GM21825 (cell line): ENCODE data around the gene C12orf76.
"Not testable (repeated sequence)": the region's sequence is repeated elsewhere in the genome, so short reads cannot be mapped to it uniquely, and the experiment has no call there.

ENCODE experiments used
- ATAC-seq: cut with Tn5 transposase; IDR thresholded peaks from one replicate; pipeline ENCODE4 v1.9.1; 2021; ENCODE audit warnings: mild to moderate bottlenecking, moderate library complexity; ENCODE audit not compliant: unreplicated experiment

The C12orf76 gene

DNA sequence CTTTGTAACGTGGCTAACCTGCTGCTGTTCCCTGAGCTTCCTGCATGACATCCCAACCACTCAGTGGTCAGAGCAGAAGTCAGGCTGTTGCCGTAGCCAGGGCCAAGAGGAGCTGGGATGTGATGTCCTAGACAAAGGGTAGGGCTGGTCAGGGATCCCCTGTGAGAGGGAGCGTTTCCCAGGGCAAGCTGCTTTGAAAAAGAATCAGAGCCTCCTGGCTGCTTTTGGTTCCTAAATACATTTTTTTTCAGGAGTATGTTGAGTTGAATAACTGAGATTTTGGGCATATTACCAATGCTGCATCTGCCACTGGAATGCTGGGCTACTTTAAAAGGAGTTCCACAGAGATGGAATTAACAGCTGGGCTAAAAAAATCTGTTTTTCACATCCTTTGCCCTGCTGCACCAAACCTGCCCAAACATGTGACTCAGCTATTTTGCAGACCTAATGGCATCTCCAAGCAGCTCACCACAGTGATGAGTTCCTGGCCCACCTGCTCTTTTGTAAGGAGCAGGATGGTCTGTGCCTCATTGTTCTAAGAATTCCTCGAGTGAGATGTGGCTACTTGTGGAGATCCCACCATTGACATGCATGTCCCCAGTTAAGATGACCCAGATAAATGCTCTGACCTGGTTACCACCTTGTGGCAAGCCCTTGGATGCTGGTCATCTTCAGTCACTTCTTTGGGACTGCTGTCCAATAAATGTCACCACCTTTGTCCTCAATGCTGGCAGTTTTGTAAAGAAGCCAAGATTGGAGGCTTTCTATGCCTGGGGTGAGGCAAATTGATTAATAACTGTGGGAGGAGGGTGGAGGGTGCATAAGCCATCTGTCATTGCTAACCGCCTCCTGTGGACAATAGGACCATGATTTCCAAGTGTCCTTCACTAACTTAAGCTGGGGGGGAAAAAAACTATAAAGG lies 25.0 kb downstream of the C12orf76 start:
- ATAC-seq = no peak

DNA sequence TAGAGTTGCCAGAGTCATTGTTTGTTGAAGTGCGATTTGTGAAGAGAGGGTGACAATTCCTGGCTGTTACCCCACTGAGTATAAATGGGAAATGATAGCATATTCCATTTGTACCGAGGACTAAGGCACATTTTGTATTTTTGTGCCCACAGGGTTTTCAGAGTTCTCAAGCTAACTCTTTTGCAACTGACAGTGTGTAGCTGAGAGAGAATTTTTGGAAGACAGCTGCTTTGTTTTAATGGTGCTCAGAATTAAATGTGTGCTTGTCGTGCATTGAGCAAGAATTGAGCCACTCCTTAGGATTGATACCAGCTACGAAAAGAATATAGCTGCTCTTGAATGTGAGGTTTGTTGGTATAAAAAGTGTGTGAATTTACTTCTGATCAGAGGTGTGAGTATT lies 27.4 kb downstream of the C12orf76 start:
- no peak for ATAC-seq

DNA sequence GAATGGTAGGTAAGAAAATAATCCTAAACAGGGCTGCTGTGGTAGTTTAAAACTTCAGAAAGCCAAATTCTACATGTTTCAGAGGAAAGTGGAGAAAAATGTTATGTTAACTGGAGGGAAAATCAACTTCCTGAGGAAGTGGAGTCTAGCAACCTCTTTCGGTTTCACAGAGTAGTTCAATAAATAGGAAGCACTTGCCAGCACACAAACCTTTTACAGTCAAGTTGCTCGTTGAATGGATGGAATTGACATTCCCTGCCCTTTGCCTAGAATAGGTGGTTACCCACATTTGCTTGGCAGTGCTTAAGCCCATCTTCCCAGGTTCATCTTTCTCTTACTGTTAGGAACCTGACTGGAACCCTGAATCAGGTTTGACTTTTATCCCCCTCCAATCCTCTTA lies 33.2 kb downstream of the C12orf76 start:
- no peak for ATAC-seq

DNA sequence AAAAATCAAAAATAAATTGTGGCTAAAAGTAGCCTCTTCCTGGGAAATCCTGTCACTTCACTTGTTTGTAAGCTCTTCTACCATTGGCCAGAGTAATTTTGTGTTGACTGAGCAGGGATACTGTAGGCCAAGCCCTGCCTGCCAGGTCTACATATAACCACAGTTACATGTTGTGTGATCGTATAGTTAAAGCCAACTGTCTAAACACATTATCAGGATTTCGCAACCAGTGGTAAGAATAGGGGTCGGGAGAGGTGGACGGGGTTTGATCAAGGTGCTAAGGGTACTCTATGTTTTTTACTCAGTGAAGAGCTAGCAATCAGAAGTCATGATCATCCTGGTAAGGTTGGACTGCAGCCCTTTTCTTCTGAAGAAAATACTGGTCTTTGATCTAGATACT lies 35.7 kb downstream of the C12orf76 start:
- ATAC-seq = no peak

DNA sequence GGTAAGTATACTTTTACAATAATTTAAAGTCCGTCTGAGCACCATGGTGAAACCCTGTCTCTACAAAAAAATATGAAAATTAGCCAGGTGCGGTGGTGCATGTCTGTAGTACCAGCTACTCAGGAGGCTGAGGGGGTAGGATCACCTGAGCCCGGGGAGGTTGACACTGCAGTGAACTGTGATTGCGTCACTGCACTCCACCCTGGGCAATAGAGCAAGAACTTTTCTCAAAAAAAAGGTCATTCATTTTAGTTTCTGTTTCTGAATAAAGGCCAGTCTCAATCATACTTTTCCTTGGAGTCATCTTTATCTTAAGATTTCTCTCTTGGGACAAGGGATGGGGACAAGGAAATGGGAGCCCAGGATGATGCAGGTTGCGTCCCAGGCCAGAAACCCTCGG lies 36.2 kb downstream of the C12orf76 start:
- ATAC-seq = peak; percentile 56

DNA sequence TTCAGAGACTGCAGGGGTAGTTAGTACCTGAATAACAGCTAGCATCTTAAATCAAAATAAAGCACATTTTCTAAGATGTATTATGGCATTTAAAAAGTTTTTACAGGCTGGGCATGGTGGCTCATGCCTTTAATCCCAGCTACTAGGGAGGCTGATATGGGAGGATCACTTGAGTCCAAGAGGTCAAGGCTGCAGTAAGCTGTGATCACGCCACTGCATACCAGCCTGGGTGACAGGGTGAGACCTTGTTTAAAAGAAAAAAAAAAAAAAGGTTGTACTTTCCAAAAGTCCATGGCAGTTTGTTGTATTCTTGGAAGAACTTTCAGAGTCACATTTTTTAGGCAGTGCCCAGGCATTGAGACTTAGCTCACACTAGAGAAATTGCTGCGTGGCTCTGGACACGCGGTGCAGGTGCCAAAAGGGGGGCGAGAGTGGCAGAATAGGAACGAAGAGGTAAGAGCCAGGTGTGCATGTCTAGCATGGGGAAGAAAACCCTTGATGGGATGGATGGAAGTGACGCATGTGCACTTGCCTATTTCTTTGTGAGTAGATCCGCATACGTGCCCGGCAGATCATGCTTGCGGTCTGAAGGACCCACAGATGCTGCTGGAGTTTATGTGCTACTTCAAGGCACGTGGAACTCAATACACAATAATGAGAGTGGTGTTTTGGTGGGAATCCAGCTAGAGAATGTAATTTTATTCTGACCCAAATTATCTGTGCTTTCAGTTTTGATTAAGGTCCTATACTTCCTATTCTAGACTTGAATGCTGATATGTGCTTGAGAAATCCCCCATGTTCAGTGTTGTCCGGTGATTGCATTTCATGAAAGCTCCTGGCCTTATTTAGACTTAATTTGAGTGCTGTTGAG lies 37.2 kb downstream of the C12orf76 start:
- peak; percentile 40 for ATAC-seq

DNA sequence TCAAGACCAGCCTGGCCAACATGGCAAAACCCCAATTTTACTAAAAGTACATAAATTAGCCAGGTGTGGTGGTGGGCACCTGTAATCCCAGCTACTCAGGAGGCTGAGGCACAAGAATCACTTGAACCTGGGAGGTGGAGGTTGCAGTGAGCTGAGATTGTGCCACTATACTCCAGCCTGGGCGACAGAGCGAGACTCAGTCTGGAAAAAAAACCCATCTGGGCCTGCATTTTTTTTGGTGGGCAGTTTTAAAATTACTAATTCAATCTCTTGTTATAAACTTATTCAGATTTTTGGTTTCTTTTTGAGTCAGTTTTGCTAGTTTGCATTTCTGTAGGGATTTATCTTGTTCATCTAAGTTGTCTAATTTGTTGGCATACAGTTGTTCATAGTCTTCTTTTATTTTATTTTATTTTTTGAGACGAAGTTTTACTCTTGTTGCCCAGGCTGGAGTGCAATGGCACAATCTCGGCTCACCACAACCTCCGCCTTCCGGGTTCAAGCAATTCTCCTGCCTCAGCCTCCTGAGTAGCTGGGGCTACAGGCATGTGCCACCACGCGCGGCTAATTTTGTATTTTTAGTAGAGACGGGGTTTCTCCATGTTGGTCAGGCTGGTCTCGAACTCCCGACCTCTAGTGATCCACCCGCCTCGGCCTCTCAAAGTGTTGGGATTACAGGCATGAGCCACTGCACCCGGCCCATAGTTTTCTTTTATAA lies 39.5 kb downstream of the C12orf76 start:
- not testable (repeated sequence) for ATAC-seq

DNA sequence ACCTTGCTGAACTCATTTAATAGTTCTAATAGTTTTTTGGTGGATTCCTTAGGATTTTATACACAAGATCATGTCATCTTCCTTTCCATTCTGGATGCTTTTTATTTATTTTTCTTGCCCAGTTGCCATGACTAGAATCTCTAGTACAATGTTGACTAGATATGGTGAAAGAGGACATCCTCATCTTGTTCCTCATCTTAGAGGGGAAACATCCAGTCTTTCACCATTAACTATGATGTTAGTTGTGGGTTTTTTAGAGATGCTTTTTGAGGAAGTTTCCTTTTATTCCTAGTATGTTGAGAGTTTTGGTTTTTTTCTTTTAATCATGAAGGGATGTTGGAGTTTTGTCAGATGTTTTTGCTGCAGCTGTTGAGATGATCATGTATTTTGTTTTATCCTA lies 40.4 kb downstream of the C12orf76 start:
- no peak for ATAC-seq

DNA sequence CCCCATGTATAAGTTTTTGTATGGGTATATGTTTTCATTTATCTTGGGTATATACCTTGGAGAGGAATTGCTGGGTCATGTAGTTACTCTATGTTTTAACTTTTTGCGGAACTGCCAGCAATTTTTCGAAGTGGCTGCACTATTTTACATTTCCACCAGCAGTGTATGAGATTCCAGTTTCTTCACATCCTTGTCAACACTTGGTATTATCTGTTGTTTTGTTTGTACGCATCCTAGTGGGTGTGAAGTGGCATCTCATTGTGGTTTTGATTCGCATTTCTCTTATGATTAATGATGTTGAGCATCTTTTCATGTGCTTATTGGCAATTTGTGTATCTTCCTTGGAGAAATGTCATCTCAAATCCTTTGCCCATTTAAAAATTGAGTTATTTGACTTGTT lies 42.2 kb downstream of the C12orf76 start:
- no peak for ATAC-seq

DNA sequence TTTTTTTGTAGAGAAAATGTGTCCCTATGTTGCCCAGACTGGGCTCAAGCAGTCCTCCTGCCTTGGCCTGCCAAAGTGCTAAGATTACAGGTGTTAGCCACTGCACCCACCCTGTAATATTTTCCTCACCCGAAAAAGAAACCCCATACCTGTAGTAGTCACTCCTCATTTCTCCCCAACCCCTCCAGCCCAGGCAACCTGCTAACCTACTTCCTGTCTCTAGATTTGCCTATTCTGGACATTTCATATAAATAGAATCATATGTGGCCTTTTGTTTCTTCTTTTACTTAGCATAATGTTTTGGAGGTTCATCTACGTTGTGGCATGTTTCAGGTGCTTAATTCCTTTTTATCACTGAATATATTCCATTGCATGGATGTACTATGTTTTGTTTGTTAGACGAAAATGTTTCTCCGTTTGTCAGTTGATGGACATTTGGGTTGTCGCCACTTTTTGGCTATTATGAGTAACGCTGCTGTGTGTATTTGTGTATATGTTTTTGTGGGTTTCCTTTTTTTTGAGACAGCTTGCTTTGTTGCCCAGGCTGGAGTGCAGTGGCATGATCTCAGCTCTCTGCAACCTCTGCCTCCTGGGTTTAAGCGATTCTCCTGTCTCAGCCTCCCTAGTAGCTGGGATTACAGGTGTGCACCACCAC lies 42.9 kb downstream of the C12orf76 start:
- no peak for ATAC-seq

DNA sequence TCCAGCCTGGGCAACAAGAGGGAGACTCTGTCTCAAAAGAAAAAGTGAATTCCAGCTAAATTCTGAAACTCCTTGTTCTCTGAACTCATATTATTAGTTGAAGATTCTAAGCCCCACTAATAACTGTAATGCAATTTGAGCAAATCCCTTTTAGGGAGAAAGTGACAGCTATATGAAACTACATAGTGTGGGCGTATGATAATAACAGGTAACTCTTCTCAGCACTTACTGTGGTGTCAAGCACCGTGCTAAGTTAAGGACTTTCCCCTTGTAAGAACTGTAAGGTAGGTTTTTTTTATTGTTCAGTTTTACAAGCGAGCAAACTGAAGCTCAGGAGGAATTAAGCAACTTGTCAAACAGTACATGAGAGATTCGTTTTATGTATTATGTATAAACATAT lies 43.7 kb downstream of the C12orf76 start:
- ATAC-seq = peak; percentile 34

DNA sequence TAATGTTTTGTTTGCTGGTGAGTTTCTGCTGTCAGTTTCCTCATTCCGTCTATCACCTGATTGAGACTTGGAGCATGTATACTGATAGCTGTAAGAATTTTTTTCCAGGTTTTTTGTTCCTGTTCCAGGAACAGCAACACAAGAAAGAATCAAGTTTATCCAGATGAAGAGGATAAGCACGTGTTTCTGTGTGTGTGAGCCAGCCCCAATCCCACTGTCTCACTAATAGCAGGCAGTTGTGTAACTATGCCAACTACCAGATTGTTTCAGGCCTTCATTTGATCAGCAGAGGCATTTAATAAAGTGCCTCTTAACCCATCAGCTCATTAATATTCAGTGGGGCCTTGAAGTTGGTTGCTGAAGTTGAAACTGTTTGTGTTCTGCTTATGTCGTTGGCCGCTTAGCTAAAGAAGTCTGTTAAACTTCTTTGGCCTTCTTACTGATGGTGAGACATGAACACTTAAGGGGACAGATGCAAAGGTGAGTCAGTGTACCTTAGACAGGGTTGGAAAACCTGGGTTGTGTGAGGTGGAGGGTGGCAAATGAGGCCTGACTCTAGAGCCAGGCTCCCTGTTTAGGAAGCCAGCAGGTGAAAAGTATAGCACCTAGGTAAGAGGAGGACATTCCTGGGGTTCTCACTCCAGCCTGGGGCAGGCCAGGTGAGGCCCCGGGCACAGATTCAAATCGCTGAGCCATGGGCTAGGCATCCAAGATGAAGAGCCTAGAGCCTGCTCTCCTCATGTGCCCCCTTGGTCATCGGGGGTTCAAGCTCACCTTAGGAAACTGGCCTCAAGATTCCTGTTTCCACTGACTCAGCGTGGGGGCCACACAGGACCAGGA lies 45.4 kb downstream of the C12orf76 start:
- no peak for ATAC-seq

DNA sequence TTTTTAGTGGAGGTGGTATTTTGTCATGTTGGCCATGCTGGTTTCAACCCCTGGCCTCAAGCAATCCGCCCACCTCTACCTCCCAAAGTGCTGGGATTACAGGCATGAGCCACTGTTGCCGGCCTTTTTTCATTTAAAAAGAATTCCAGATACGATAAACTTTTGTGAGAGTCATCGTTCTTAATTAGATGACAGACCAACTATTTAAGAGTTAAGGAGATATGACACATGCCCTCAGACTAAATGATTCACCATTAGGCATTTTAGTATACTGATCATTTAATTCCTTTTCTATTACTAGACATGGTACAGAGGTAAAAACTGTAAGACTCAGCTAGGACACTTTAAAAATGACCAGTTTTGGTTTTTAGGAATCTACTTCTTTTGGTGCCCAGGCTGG lies 46.7 kb downstream of the C12orf76 start:
- ATAC-seq = no peak

DNA sequence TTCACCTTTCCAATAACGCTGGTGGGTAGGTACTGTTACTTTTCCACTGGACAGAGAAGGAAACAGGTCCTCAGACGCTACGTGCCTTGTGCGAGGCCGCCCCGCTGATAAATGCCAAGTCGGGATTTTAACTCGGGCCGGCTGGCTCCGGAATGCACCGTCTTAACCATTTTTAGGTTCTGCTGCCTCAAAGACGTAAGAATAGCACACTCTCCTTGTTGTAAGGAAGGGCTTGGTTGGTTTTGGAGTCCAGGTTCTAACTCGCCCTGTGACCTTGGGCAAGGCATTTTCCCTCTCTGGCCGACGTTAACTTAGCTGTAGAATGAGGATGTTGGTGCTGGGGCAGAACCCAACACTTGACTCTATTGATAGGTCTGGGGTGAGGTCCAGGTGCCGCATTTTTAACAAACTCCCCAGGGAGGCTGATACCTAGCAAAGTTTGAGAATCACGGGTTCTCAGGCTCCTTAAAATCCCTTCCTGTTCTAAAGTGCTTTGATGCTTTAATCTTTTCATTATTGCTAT lies 48.3 kb downstream of the C12orf76 start:
- ATAC-seq = no peak

DNA sequence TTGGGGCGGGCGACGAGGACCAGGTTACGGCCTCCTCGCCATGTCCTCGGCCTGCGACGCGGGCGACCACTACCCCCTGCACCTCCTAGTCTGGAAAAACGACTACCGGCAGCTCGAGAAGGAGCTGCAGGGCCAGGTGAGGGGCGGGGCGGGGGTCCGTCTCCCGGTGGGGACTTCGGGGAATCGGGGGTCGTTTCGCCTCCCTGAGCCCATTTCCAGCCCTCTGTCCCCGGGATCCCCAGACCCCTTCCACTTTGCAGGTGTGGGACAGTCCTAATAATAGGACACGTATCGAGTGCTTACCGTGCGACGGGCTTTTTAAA lies 48.7 kb downstream of the C12orf76 start:
- ATAC-seq = no peak

DNA sequence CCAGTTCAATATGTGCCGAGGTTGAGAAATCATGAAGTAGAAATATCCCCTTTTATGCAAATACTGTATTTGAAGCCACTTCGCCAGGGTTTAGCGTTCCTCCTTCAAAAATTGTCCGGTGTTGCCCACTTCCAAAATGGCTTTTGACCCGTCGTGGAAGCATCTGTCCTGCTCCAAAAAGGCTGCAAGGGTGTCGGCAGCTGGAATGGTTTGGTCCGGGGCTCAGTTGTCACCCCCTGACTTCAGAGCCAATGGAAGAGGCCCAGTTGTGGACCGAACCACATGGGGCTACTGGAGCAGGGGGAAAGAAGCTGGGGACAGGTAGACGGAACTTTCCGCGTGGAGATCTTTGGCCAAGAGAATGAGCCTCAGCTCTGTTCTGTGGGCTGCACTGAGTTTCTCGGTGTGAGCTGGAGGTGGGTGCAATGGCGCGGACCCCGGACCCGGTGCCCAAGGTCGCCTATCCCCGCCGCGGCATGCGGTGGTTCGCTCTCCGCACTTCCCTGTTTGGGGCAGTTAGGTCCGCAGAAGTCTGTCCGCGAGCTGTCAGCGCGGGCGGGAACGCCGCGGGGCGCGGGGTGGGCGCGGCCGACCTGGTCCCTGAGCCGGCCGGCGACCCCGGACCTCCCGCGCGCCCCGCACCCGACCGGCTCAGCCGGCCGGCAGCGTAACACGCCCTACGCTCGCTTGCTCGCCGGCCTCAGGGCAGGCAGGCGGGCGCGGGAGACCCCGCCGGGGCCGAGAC lies 49.2 kb downstream of the C12orf76 start, which contains the start of gene ANKRD13A:
TSS of gene ANKRD13A (plus strand) at position 527 of the 745 bp plus-strand sequence. CDS start 259 bp downstream, outside the sequence.
- ATAC-seq = peak; percentile 37

DNA sequence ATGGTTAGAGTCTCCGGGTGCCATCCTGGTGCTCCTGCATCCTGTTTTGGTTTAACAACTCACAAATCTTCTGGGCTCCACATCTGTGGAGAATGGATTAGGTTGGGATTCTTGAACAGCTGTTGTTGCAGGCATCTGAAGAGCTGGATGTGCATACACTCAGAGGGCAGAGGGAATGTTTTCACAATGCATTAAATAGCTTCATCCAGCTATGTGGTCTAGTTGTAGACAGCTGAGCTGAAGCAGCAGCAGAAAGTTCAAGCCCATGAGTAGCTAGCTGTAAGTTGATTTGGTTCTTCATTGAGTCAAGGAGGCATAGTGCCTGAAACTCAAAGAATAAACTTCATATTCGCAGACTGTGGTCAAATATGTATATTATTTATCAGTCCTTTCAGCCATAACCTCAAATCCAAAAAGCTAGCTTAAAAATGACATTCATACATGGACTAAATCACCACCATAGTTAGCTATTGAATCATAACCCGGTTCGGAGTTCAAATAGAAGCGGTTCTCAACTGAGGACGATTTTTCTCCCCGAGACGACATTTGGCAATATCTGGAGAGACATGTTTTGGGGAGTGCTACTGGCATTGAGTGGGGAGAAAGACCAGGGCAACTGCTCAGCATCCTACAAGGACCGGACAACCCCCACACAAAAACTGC lies 50.0 kb downstream of the C12orf76 start:
- no peak for ATAC-seq

DNA sequence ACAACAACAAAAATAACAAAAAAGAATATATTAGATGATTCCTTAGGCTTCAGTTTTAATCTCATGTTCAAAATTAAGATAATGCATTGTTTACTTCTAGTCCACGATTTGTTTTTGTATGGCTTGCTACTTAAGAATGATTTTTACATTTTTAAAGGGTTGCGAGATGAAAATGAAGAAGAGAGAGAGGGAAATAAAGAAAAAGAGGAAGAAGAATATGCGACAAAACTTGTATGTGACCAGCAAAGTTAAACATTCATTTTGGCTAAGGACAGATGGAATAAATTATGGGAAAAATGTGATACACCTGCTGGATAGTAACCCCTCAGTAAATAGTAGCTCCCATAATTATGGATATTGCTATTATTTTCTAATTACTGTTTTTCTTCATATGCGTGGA lies 50.9 kb downstream of the C12orf76 start:
- no peak for ATAC-seq
